Activated T-helper 1 cell treated with anti-CD3 and anti-CD28 coated beads, Interleukin-12 subunit alpha, Interleukin-12 subunit beta, Interleukin-2, Interleukin-4 antibody, amounts not matched to agents 30 ng/mL and 10 ng/mL and 1 ng/mL, durations not matched to agents 14 hours and 24 hours and 36 hours (primary cell): ENCODE results near the gene PNLIPRP3. TPM values are rescaled to one million over a fixed set of nuclear protein-coding genes. Genes with fewer than 3 reads are reported as not detected.

Source experiments
- DNase-seq: peaks from one replicate; pipeline ENCODE4 v3.0.0; 2021; ENCODE audit warnings: low spot score
- H3K27ac Mint-ChIP-seq: one replicate; pipeline ENCODE4 v1.8.0; 2021; ENCODE audit warnings: mild to moderate bottlenecking, mixed read lengths
- H3K27me3 Mint-ChIP-seq: one replicate; pipeline ENCODE4 v1.8.0; 2022; ENCODE audit warnings: mild to moderate bottlenecking, moderate library complexity, mixed read lengths; ENCODE audit not compliant: insufficient read depth
- H3K36me3 Mint-ChIP-seq: one replicate; pipeline ENCODE4 v1.8.0; 2021; ENCODE audit warnings: low read depth, mixed read lengths
- H3K4me1 Mint-ChIP-seq: one replicate; pipeline ENCODE4 v1.8.0; 2021; ENCODE audit warnings: low read depth, mixed read lengths
- H3K4me3 Mint-ChIP-seq: one replicate; pipeline ENCODE4 v1.8.0; 2021; ENCODE audit warnings: mild to moderate bottlenecking, moderate library complexity, mixed read lengths
- H3K9me3 Mint-ChIP-seq: one replicate; pipeline ENCODE4 v1.8.0; 2021; ENCODE audit warnings: mixed read lengths
- intact Hi-C: fragments of 100-400 bp; cut with micrococcal nuclease; formaldehyde crosslinking; loops from one replicate; pipeline ENCODE4 v1.15.1; 2024
- total RNA-seq: library from RNA; stranded (reverse); gene quantifications from 2 replicates; pipeline ENCODE4 v1.2.3, GENCODE V29; 2022

Gene PNLIPRP3
- total RNA-seq, 1 donor from 2014 or later, result not detected

- DNase-seq, result no peak
- Mint-ChIP-seq H3K4me3 (no peak overlapping the region), H3K36me3 (no peaks in the 10 kb centered on the region), H3K4me1 (no peaks in the 10 kb centered on the region), H3K27me3 (no peaks in the 10 kb centered on the region), H3K27ac (no peak overlapping the region), H3K9me3 (no peaks in the 10 kb centered on the region)
- intact Hi-C loops, result no loop called here
Measured at GRCh38 chr10:116489460-116489859, 61.8 kb downstream of the PNLIPRP3 start.

GRCh38 chr10:116490028-116490662 lies 62.5 kb downstream of the PNLIPRP3 start:
- no peaks in the 10 kb centered on the region for H3K9me3 Mint-ChIP-seq
- H3K27ac Mint-ChIP-seq, result no peak overlapping the region
- H3K4me3 Mint-ChIP-seq, result no peak overlapping the region
- no peaks in the 10 kb centered on the region for H3K27me3 Mint-ChIP-seq
- intact Hi-C loops, result loop anchor here (2.0 kb wide), 1 partner anchor 45 kb away; no protein-coding TSS in a partner anchor
- H3K4me1 Mint-ChIP-seq, result no peaks in the 10 kb centered on the region
- no peak for DNase-seq
- no peaks in the 10 kb centered on the region for H3K36me3 Mint-ChIP-seq

DNA sequence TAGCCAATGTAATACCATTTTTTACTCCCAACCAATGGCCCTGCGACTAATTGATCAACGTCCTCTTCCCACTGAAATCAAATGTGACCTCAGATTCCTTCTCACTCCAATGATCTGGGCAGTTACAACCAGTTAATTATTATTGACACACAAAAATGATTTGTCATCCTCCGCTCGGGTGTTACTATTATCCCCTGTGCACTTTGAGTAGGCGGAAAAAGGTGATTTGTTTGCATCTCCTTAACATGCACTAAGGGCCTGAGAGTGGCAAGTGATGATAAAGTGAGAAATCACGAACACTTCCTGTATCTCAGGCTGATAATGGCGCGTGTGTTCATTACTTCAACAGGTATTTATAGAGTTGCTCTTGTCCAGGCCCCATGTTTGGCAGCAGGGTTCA lies 77.1 kb downstream of the PNLIPRP3 start:
- no peak for DNase-seq
- Mint-ChIP-seq H3K4me1 (no peaks in the 10 kb centered on the region), H3K9me3 (no peaks in the 10 kb centered on the region), H3K27ac (no peak overlapping the region), H3K36me3 (no peaks in the 10 kb centered on the region), H3K27me3 (peaks cover 2% of the 10 kb centered on the region), H3K4me3 (no peak overlapping the region)
- intact Hi-C loops, result no loop called here

DNA sequence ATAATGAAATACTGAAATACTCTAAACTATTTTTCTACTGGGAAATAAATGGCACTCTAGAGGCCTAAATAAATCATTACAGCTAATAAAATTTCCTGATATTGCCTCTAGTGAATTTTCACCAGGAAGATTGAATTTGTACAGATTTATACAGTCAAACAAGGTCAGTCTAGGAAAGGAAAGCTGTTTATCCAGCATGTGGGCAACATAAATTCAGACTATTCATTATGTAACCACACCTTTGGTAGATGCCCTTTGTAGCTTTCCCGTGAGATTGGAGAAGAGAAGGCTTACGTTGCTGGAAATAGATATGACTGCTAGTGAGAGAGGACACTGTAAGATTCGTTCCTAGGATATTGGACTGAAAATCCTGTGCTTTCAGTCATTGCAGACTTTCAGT lies 82.9 kb downstream of the PNLIPRP3 start:
- Mint-ChIP-seq H3K27ac (no peak overlapping the region), H3K4me1 (no peaks in the 10 kb centered on the region), H3K9me3 (no peaks in the 10 kb centered on the region), H3K27me3 (peaks cover 2% of the 10 kb centered on the region), H3K4me3 (no peak overlapping the region), H3K36me3 (no peaks in the 10 kb centered on the region)
- DNase-seq, result no peak
- intact Hi-C loops, result no loop called here

DNA sequence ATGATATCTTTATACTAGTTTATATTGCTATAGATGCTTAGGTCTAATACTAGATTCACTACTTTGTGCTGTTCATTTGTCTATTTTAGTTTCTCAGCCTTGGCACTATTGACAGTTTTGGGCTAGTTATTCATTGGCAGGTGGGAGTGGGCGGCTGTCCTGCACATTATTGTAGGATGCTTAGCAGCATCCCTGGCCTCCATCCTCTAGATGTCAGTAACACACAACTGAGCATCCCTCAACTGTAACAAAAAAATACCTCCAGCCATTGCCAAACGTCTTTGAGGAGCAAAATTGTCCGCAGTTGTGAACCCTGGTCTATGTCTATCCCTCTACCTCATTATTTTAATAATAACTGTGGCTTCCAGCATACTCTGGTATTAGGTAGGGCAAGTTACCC lies 83.7 kb downstream of the PNLIPRP3 start:
- no peak for DNase-seq
- Mint-ChIP-seq H3K9me3 (no peaks in the 10 kb centered on the region), H3K4me3 (no peak overlapping the region), H3K27ac (no peak overlapping the region), H3K36me3 (no peaks in the 10 kb centered on the region), H3K27me3 (peaks cover 2% of the 10 kb centered on the region), H3K4me1 (no peaks in the 10 kb centered on the region)
- intact Hi-C loops, result no loop called here

DNA sequence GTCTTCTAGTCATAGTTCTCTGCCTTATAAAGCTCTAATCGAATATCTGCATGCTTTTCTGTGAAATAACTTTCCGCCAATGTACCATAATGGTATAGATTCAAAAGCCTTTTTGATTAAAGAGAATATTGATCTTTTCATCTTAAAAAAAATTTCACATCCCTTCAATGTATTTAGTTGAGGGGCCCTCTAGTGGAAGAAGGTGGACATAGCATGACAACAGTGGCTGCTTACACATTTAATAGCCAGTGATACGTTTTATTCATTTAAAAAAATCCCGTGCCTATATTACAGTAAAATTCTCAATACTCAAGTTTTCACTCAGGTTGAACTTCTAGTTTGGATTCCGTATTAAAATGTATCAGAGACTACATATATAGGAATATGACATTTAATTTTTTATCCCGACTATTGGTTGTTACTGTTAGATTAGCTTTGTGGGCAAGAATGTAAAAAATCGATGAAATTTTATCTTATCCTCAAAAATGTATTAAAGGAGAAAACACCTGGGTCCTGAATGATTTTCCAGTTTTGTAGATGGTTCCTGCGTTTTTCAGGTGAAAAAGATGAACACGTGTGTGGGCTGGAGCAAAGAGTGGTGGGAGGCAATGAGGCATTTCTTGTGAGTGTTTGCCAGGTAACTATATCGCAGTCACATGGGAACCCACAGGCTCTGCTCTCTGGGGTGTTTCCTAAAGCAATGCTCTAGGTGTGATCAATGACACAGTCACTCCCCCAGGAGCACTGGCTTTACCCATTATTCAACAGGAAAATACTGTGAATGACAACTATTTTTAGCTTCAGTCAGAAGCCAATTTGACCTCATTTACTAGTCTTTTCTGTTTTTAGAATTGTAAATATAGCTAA lies 94.0 kb downstream of the PNLIPRP3 start:
- intact Hi-C loops, result no loop called here
- Mint-ChIP-seq H3K9me3 (no peaks in the 10 kb centered on the region), H3K36me3 (no peaks in the 10 kb centered on the region), H3K27ac (no peak overlapping the region), H3K27me3 (no peaks in the 10 kb centered on the region), H3K4me1 (no peaks in the 10 kb centered on the region), H3K4me3 (no peak overlapping the region)
- DNase-seq, result no peak

DNA sequence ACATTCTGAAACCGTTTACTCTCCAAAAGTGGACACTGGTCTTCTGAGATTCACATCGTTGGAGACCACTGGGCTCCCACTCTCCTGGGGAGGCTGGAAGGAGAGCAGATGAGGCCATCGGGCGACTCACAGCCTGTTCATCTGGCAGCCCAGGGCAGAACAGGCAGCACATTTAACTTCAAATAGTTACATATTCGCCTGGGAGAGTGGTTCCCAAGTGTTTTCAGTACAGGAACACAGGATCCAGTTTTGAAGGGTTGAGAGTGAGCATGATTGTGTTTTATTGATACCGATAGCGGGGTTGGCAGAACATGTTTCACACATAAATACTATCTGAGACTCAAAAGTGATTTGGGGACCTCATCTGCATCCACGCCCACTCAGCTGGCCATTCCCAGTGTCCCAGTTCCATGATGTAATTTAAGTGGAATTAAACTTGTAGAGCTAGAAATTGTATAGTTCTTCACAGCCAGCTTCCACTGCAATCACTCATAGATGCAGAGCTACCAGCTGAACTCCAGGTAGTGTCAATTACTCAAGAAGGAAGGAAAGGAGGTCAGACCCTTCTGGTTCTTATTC lies 95.2 kb downstream of the PNLIPRP3 start:
- Mint-ChIP-seq H3K4me3 (no peak overlapping the region), H3K27me3 (no peaks in the 10 kb centered on the region), H3K36me3 (no peaks in the 10 kb centered on the region), H3K4me1 (no peaks in the 10 kb centered on the region), H3K9me3 (no peaks in the 10 kb centered on the region), H3K27ac (no peak overlapping the region)
- DNase-seq, result no peak
- intact Hi-C loops, result no loop called here

GRCh38 chr10:116524736-116525135 lies 97.1 kb downstream of the PNLIPRP3 start:
- intact Hi-C loops, result no loop called here
- no peak for DNase-seq
- Mint-ChIP-seq H3K27me3 (no peaks in the 10 kb centered on the region), H3K4me3 (no peak overlapping the region), H3K4me1 (no peaks in the 10 kb centered on the region), H3K36me3 (no peaks in the 10 kb centered on the region), H3K27ac (no peak overlapping the region), H3K9me3 (no peaks in the 10 kb centered on the region)

DNA sequence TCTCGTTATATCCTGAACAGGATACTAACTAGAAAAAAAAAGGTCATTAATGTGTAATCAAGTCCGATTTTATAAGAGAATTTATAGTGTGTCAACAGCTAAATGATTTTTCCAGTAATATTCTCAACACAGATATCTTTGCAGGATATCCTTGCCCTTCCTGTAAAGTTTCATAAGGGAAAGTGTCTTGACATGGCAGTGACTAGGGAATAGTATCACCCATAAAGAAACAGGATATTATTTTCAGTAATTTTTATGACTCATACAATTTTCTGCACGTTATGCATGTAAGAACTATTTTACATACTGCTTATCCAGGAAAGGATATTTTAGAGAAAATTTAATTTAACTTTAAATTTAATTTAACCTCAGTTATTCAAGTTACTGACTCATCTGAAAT lies 98.6 kb downstream of the PNLIPRP3 start:
- no peaks in the 10 kb centered on the region for H3K27me3 Mint-ChIP-seq
- DNase-seq, result no peak
- intact Hi-C loops, result no loop called here
- no peak overlapping the region for H3K4me3 Mint-ChIP-seq
- no peaks in the 10 kb centered on the region for H3K4me1 Mint-ChIP-seq
- H3K27ac Mint-ChIP-seq, result no peak overlapping the region
- no peaks in the 10 kb centered on the region for H3K9me3 Mint-ChIP-seq
- no peaks in the 10 kb centered on the region for H3K36me3 Mint-ChIP-seq

Other genes with a start within 250 kb of the PNLIPRP3 start
- gene GFRA1, start 154.6 kb upstream of the PNLIPRP3 start, total RNA-seq, result not detected in 2 replicates
- gene CCDC172, start 103.4 kb upstream of the PNLIPRP3 start, total RNA-seq, result not detected in 2 replicates
- not detected in 2 replicates for gene PNLIP, start 118.1 kb downstream of the PNLIPRP3 start, total RNA-seq
- not detected in 2 replicates for gene PNLIPRP1, start 163.1 kb downstream of the PNLIPRP3 start, total RNA-seq
- not detected in 2 replicates for gene PNLIPRP2, start 193.1 kb downstream of the PNLIPRP3 start, total RNA-seq